Activated CD4-positive, alpha-beta T cell treated with anti-CD3 and anti-CD28 coated beads for 36 hours (primary cell): Measurements from ENCODE around the gene JAG1. TPM values are rescaled to one million over a fixed set of nuclear protein-coding genes. Genes with fewer than 3 reads are reported as not detected.
A peak's percentile ranks its signal among the peaks of the same experiment; 100 is the strongest.

ENCODE experiments used
- ATAC-seq: fragments of 200-7000 bp; cut with Tn5 transposase; one replicate; pipeline ENCODE4 v1.10.0; 2021; ENCODE audit warnings: mild to moderate bottlenecking, moderate library complexity
- CTCF ChIA-PET: fragments of 350-600 bp; sonication (Branson Sonifier 250); formaldehyde crosslinking; loops from one replicate; lab custom pipeline; 2021; ENCODE audit warnings: antibody characterized with exemption; lab: Charles Lee
- POLR2A ChIA-PET: fragments of 350-600 bp; sonication (Branson Sonifier 250); formaldehyde crosslinking; loops from one replicate; lab custom pipeline; 2021; ENCODE audit warnings: antibody characterized with exemption, inconsistent platforms; lab: Charles Lee
- DNase-seq: peaks from one replicate; pipeline ENCODE4 v3.0.0-alpha.2; 2020
- H3K27ac Mint-ChIP-seq: one replicate; pipeline ENCODE4 v1.8.0; 2021; ENCODE audit warnings: mixed read lengths
- H3K27me3 Mint-ChIP-seq: one replicate; pipeline ENCODE4 v1.8.0; 2021; ENCODE audit warnings: mixed read lengths
- H3K36me3 Mint-ChIP-seq: one replicate; pipeline ENCODE4 v1.8.0; 2021; ENCODE audit warnings: low read depth, mixed read lengths
- H3K4me1 Mint-ChIP-seq: one replicate; pipeline ENCODE4 v1.8.0; 2021; ENCODE audit warnings: mixed read lengths
- H3K4me3 Mint-ChIP-seq: one replicate; pipeline ENCODE4 v1.8.0; 2021; ENCODE audit warnings: mild to moderate bottlenecking, moderate library complexity, mixed read lengths
- H3K9me3 Mint-ChIP-seq: one replicate; pipeline ENCODE4 v1.8.0; 2021; ENCODE audit warnings: low read depth, mixed read lengths
- intact Hi-C, 2 experiments: fragments of 100-400 bp; cut with DNase I in 1 of 2; cut with micrococcal nuclease in 1 of 2; formaldehyde crosslinking; loops; one replicate each; pipeline versions ENCODE4 v1.14.2 to v1.15.1; 2022 to 2024; cut with DNase I, micrococcal nuclease
- total RNA-seq, 2 experiments: library from RNA; stranded (reverse); gene quantifications; one replicate each; pipeline ENCODE4 v1.2.3, GENCODE V29; 2021

JAG1 gene
- total RNA-seq, 2 experiments from 2014 or later, result 0.30 to 0.44 TPM

DNA sequence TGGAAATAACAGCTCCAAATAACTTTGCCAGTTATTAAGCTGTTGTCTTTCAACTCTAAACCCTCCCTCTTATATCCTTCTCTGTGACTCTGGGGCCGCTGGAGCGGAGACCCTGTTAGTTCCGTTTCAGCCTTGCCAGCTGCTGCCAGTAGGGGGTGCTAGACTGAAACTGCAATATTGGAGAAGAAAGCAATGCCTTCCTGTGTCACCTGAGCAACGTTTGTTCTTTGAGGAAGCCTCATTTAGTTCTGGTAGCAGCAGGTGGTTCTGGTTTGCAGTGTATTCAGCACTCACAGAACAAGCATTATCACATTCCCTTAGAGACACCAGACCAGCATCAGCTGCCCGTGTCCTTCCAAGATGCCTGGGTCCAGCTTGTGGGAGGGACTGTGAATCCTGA lies 22.9 kb upstream of the JAG1 start:
- ChIA-PET POLR2A (no interaction called here), CTCF (interaction anchor here (0.6 to 1.9 kb wide), 5 partner anchors 9 to 1499 kb away, joined by 3 to 12 read pairs (median 3); no protein-coding TSS in a partner anchor)
- ATAC-seq (no peak), DNase-seq (peak; percentile 50)
- Mint-ChIP-seq H3K27ac (no peak overlapping the region), H3K27me3 (peaks cover 15% of the 10 kb centered on the region), H3K9me3 (no peaks in the 10 kb centered on the region), H3K4me1 (no peaks in the 10 kb centered on the region), H3K4me3 (no peak overlapping the region), H3K36me3 (no peaks in the 10 kb centered on the region)
- intact Hi-C loops, result no loop called here

DNA sequence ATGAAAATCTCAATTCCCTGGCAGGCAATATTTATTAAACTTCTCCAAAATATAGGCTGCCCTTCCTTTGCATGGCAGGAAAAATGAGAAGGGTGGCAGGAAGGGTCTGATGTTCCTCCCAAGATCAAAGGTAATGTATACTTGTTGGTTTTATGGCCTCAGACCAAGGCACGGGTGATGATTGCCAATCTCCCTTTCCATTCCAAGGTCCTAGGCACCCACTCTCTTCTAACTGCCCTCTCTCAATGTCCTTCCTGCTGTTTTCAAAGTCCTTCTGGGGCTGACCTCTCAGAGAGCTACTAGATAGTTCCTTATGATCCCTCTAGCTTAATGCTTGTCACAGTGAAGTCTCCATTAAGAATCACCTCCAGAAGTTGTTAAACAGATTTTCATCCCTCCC lies 15.6 kb upstream of the JAG1 start:
- CTCF ChIA-PET, result no interaction called here
- H3K9me3 Mint-ChIP-seq, result no peaks in the 10 kb centered on the region

DNA sequence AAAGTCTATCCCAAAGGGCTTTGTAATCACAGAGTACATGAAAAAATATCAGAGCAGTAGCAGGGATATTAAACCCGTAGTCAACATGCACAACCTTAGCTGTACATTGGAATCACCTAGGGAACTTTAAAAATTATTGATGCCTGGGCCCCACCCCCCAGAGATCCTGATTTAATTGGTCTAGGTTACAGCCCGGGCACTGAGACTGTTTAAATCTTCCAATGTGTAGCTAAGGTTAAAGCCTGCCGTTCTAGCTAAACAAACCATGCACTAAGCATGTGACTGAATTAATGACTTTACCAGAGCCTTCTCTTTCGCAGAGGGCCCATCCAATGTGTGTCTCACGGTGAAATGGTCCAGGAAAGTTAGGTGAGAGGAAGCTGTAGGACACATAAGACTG lies 14.1 kb upstream of the JAG1 start:
- intact Hi-C loops, result no loop called here
- H3K4me1 Mint-ChIP-seq, result no peaks in the 10 kb centered on the region
- ATAC-seq (no peak), DNase-seq (no peak)
- peaks cover 11% of the 10 kb centered on the region for H3K27me3 Mint-ChIP-seq
- POLR2A ChIA-PET, result no interaction called here
- no peaks in the 10 kb centered on the region for H3K9me3 Mint-ChIP-seq
- H3K27ac Mint-ChIP-seq, result no peak overlapping the region
- H3K4me3 Mint-ChIP-seq, result no peak overlapping the region
- CTCF ChIA-PET, result interaction anchor here (0.6 to 2.3 kb wide), 2 partner anchors 9 to 1295 kb away, joined by 3 to 12 read pairs; no protein-coding TSS in a partner anchor
- H3K36me3 Mint-ChIP-seq, result no peaks in the 10 kb centered on the region

More for the DNA sequence above, 15.6 kb upstream of the JAG1 start:
- intact Hi-C loops, result no loop called here
- H3K27me3 Mint-ChIP-seq, result peaks cover 10% of the 10 kb centered on the region
- H3K36me3 Mint-ChIP-seq, result no peaks in the 10 kb centered on the region
- DNase-seq, result no peak
- POLR2A ChIA-PET, result no interaction called here
- no peak overlapping the region for H3K27ac Mint-ChIP-seq
- no peaks in the 10 kb centered on the region for H3K4me1 Mint-ChIP-seq
- no peak for ATAC-seq
- no peak overlapping the region for H3K4me3 Mint-ChIP-seq

- ATAC-seq (no peak), DNase-seq (no peak)
- CTCF ChIA-PET, result interaction anchor here (0.8 to 2.3 kb wide), 2 partner anchors 10 to 13 kb away, joined by 3 to 12 read pairs; no protein-coding TSS in a partner anchor
- H3K9me3 Mint-ChIP-seq, result no peaks in the 10 kb centered on the region
- intact Hi-C loops, result no loop called here
- H3K36me3 Mint-ChIP-seq, result no peaks in the 10 kb centered on the region
- POLR2A ChIA-PET, result no interaction called here
- no peaks in the 10 kb centered on the region for H3K4me1 Mint-ChIP-seq
- H3K4me3 Mint-ChIP-seq, result no peak overlapping the region
- H3K27me3 Mint-ChIP-seq, result peaks cover 15% of the 10 kb centered on the region
- no peak overlapping the region for H3K27ac Mint-ChIP-seq
Observed at GRCh38 chr20:10686356-10687133, 12.7 kb upstream of the JAG1 start.

GRCh38 chr20:10683537-10683936 lies 9.7 kb upstream of the JAG1 start:
- ATAC-seq (no peak), DNase-seq (no peak)
- H3K9me3 Mint-ChIP-seq, result no peaks in the 10 kb centered on the region
- H3K27me3 Mint-ChIP-seq, result peaks cover 23% of the 10 kb centered on the region
- no peaks in the 10 kb centered on the region for H3K4me1 Mint-ChIP-seq
- H3K27ac Mint-ChIP-seq, result no peak overlapping the region
- intact Hi-C loops, result no loop called here
- no peaks in the 10 kb centered on the region for H3K36me3 Mint-ChIP-seq
- ChIA-PET CTCF (no interaction called here), POLR2A (no interaction called here)
- H3K4me3 Mint-ChIP-seq, result no peak overlapping the region

DNA sequence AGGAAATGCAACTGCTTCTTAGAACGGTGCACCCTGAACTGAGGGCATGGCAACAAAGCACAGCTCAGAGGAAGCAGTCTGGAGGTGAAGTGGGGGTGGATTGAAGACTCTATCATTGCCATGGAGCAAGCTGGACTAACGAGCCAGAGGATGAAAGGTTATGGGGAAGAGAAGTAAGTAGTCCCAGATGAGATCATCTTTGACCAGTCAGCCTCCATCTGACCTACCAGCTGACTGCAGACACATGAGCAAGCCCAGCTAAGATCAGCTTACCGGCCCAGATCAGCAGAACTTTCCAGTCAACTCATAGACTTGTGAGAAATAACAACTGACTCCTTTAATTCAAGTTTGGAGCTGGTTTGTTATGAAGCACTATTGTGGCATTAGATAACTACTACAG lies 9.1 kb upstream of the JAG1 start:
- no peak overlapping the region for H3K4me3 Mint-ChIP-seq
- no peaks in the 10 kb centered on the region for H3K4me1 Mint-ChIP-seq
- H3K27me3 Mint-ChIP-seq, result peaks cover 25% of the 10 kb centered on the region
- intact Hi-C loops, result no loop called here
- POLR2A ChIA-PET, result no interaction called here
- CTCF ChIA-PET, result interaction anchor here (0.6 kb wide), 1 partner anchor 460 kb away, joined by 3 read pairs; no protein-coding TSS in a partner anchor
- ATAC-seq, result no peak
- DNase-seq, result no peak
- no peak overlapping the region for H3K27ac Mint-ChIP-seq
- no peaks in the 10 kb centered on the region for H3K9me3 Mint-ChIP-seq
- no peaks in the 10 kb centered on the region for H3K36me3 Mint-ChIP-seq

DNA sequence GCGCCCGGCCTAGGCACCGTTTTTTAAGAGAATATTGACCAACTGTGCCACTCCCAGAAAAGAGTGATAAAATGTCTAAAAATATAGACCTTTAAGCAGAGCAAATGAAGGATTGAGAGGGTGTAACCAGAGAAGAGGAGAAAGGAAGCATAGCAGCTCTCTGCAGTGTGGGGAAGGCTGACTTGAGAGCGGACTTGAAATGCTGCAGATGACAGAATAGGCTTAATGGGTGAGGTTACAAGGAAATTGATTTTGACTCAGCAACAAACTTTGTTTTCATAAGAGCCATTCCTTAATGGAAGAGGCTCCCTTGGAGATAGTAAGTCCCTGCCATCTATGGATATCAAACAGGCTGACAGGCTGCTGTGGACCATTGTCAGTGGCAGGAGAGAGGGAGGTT lies 7.7 kb upstream of the JAG1 start:
- H3K4me1 Mint-ChIP-seq, result no peaks in the 10 kb centered on the region
- no peak overlapping the region for H3K4me3 Mint-ChIP-seq
- ATAC-seq (no peak), DNase-seq (no peak)
- H3K27ac Mint-ChIP-seq, result no peak overlapping the region
- ChIA-PET CTCF (no interaction called here), POLR2A (no interaction called here)
- no peaks in the 10 kb centered on the region for H3K9me3 Mint-ChIP-seq
- H3K27me3 Mint-ChIP-seq, result peaks cover 33% of the 10 kb centered on the region
- no peaks in the 10 kb centered on the region for H3K36me3 Mint-ChIP-seq
- intact Hi-C loops, result no loop called here

DNA sequence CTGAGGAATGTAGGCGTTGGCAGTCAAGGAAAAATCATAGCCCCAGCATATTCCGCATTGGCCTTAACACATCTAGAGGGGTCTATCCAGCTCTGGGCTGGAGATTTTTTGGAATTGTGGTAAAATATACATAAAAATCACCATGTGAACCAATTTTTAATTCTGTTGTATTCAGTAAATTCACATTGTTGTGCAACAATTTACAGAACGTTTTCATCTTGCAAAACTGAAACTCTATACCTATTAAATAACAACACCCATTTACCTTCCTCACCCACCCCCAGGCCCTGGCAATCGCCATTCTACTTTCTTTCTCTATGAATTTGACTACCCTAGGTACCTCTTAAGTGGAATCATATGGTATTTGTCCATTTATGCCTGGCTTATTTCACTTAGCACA lies 6.8 kb upstream of the JAG1 start:
- DNase-seq (no peak), ATAC-seq (no peak)
- POLR2A ChIA-PET, result no interaction called here
- CTCF ChIA-PET, result no interaction called here
- intact Hi-C loops, result no loop called here
- Mint-ChIP-seq H3K4me1 (no peaks in the 10 kb centered on the region), H3K27ac (no peak overlapping the region), H3K27me3 (peaks cover 34% of the 10 kb centered on the region), H3K36me3 (no peaks in the 10 kb centered on the region), H3K9me3 (no peaks in the 10 kb centered on the region), H3K4me3 (no peak overlapping the region)

- DNase-seq, result no peak
- H3K4me3 Mint-ChIP-seq, result no peak overlapping the region
- no peaks in the 10 kb centered on the region for H3K36me3 Mint-ChIP-seq
- intact Hi-C loops, result no loop called here
- H3K9me3 Mint-ChIP-seq, result no peaks in the 10 kb centered on the region
- H3K27ac Mint-ChIP-seq, result no peak overlapping the region
- ATAC-seq, result no peak
- ChIA-PET POLR2A (no interaction called here), CTCF (interaction anchor here (0.8 kb wide), 1 partner anchor 49 kb away, joined by 4 read pairs; no protein-coding TSS in a partner anchor)
- H3K27me3 Mint-ChIP-seq, result peaks cover 40% of the 10 kb centered on the region
- H3K4me1 Mint-ChIP-seq, result peaks cover 2% of the 10 kb centered on the region
Observed at GRCh38 chr20:10679269-10679668, 5.5 kb upstream of the JAG1 start.

GRCh38 chr20:10676518-10676917 lies 2.7 kb upstream of the JAG1 start:
- intact Hi-C loops, result no loop called here
- Mint-ChIP-seq H3K4me1 (peaks cover 16% of the 10 kb centered on the region), H3K27me3 (peaks cover 46% of the 10 kb centered on the region), H3K9me3 (no peaks in the 10 kb centered on the region), H3K4me3 (no peak overlapping the region), H3K36me3 (no peaks in the 10 kb centered on the region), H3K27ac (no peak overlapping the region)
- ChIA-PET POLR2A (no interaction called here), CTCF (interaction anchor here (0.9 to 1.5 kb wide), 3 partner anchors 21 to 252 kb away, joined by 3 to 4 read pairs (median 3); no protein-coding TSS in a partner anchor)
- DNase-seq (no peak), ATAC-seq (no peak)

GRCh38 chr20:10675450-10675848 lies 1.6 kb upstream of the JAG1 start:
- H3K36me3 Mint-ChIP-seq, result no peaks in the 10 kb centered on the region
- peaks cover 50% of the 10 kb centered on the region for H3K27me3 Mint-ChIP-seq
- H3K4me3 Mint-ChIP-seq, result no peak overlapping the region
- intact Hi-C loops, result loop anchor here (2.0 kb wide), 2 partner anchors 123 to 241 kb away; partner anchors contain the start of genes MKKS (in 1 of the 2) and SLX4IP (in 1 of the 2)
- no peak for DNase-seq
- POLR2A ChIA-PET, result interaction anchor here (0.7 kb wide), 1 partner anchor 79 kb away, joined by 3 read pairs; no protein-coding TSS in a partner anchor
- CTCF ChIA-PET, result no interaction called here
- H3K9me3 Mint-ChIP-seq, result no peaks in the 10 kb centered on the region
- no peak for ATAC-seq
- H3K27ac Mint-ChIP-seq, result no peak overlapping the region
- peaks cover 21% of the 10 kb centered on the region for H3K4me1 Mint-ChIP-seq
